ENCODE data around the gene IL17D.
"Not testable (repeated sequence)": the region's sequence is repeated elsewhere in the genome, so short reads cannot be mapped to it uniquely, and the experiment has no call there.

The IL17D gene, protein sequence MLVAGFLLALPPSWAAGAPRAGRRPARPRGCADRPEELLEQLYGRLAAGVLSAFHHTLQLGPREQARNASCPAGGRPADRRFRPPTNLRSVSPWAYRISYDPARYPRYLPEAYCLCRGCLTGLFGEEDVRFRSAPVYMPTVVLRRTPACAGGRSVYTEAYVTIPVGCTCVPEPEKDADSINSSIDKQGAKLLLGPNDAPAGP
- total RNA-seq, result 0.35 to 1.2 (median 0.64) reads per million in 4 experiments

GRCh38 chr13:20702915-20703779 is at the start of gene IL17D:
Gene IL17D, plus strand, starts transcription at chr13:20703699. Its CDS starts 303 bp downstream, at chr13:20704002.
- DNase-seq, result no peak

DNA sequence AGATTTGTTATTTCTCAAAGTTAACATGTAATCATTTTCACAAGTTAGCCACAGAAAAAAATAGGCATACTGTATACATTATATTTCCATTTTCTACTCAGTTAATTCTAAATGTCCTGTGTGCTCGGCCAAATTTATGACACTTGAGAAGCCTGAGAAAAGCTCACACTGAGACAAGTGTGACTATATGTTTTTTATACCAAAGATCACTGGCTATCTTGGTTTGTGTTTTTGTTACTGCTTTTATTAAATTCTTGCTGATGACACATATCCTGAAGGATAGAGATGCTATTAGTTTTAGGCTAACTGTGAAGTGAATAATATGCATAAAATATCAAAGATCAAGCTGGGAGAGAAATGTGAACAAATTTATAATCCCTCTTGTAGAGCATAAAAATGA is 49.3 kb upstream of the IL17D start:
- no peak for DNase-seq

GRCh38 chr13:20658451-20659040 is 45.0 kb upstream of the IL17D start:
- no peak for DNase-seq

- no peak for DNase-seq
Measured at GRCh38 chr13:20664351-20664750, 39.1 kb upstream of the IL17D start.

DNA sequence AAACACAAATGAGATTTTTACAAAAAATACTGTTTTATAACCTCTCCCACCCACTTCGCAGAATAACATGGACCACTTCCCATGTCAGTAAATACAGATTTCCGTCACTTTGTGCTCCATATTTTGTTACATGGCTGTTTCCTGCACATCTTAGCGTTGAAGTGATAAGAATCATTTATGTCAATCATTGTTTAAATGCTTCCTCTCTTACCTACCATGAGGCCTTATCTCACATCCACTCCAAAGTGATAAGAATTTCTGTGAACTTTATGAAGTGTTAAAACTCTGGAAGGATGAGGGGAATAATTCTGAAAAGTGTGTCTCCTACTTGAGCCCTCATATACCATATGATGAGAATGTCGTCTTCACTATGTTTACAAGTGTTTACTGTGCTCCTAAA is 36.6 kb upstream of the IL17D start:
- DNase-seq, result no peak

GRCh38 chr13:20667857-20668437 is 35.6 kb upstream of the IL17D start:
- no peak for DNase-seq

GRCh38 chr13:20669162-20669561 is 34.3 kb upstream of the IL17D start:
- no peak for DNase-seq

- no peak for DNase-seq
Measured at GRCh38 chr13:20671789-20672188, 31.7 kb upstream of the IL17D start.

GRCh38 chr13:20672772-20673171 is 30.7 kb upstream of the IL17D start:
- no peak for DNase-seq

- DNase-seq, result no peak
Measured at GRCh38 chr13:20673715-20674114, 29.8 kb upstream of the IL17D start.

DNA sequence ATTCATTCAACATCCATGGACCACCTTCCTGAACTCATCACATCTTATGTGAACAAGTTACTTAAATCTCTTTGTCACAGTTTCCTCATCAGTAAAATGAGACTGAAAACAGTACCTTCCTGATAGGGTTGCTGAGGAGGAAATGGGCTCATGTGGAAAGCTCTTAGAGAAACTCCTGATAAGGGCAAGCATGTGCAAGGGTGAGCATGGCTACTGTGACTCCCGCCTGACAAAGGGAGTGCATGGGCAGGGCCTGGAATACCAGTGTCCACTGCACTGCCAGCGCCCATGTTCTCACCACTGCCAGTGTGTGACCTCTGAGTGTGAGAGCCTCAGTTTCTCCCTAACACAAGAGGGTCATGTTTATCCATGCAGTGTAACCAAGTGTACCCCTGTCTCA is 27.3 kb upstream of the IL17D start:
- no peak for DNase-seq

DNA sequence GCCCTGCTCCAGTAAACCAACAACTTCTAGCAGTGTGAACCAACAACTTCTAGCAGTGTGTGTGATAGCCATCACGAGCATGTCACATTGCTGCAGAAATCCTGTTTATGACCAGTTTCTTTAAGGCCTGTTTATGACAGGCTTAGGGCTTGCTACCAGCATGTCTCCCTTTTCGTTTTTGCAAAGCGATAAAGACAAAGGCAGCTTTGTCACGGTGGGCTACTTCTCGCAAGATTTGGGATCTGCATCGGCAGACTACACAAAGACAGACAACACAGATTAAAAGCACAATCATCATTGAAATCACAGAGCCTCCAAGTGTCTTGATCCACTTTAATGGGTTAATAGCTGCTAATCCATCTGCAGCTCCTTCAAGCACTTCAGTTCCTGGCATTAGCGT is 24.9 kb upstream of the IL17D start:
- DNase-seq, result not testable (repeated sequence)

- no peak for DNase-seq
Measured at GRCh38 chr13:20679879-20680278, 23.6 kb upstream of the IL17D start.

GRCh38 chr13:20680416-20681080 is 23.0 kb upstream of the IL17D start:
- no peak for DNase-seq

GRCh38 chr13:20681481-20681880 is 22.0 kb upstream of the IL17D start:
- not testable (repeated sequence) for DNase-seq

- DNase-seq, result no peak
Measured at GRCh38 chr13:20682061-20682460, 21.4 kb upstream of the IL17D start.

DNA sequence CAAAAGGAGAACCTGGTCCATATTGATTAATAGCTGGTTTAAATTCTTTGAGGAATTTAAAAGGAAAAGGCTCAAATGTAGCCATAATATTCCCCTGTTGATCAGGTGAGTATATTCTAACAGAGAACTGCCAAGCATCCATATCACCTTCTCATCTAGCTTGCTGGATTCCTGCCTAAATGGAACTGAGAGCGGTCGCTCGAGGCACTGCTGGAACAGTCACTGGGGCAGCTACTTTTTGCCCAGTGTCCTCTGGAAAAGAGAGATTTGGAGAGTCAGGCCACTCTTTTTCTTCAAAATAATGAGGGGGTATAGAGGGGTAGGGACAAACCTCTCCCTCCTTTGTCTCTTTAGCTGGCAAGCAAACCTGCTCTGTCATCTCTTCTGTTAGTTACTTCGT is 19.5 kb upstream of the IL17D start:
- DNase-seq, result no peak

GRCh38 chr13:20684546-20684945 is 19.0 kb upstream of the IL17D start:
- DNase-seq, result no peak

GRCh38 chr13:20685092-20685491 is 18.4 kb upstream of the IL17D start:
- no peak for DNase-seq

- no peak for DNase-seq
Measured at GRCh38 chr13:20686167-20686566, 17.3 kb upstream of the IL17D start.

GRCh38 chr13:20686863-20687579 is 16.5 kb upstream of the IL17D start:
- no peak for DNase-seq

- DNase-seq, result no peak
Measured at GRCh38 chr13:20689291-20689690, 14.2 kb upstream of the IL17D start.

Data from effector CD8-positive, alpha-beta T cell (primary cell).